K562 (cell line): ENCODE measurements around the gene SERPIND1. TPM values are rescaled to one million over a fixed set of nuclear protein-coding genes. Genes with fewer than 3 reads are reported as not detected.

ENCODE experiments used
- ATF1 ChIP-seq, 2 experiments: fragments of 450-650 bp in 1 of 2; IDR thresholded peaks; 2 replicates each; pipeline ENCODE4 v1.6.1; 2016; ENCODE audit warnings: missing compliant biosample characterization in 1 of 2, missing genetic modification characterization in 1 of 2
- ATF7 ChIP-seq: fragments of 450-650 bp; IDR thresholded peaks from 2 replicates; pipeline ENCODE4 v1.7.1; 2014; ENCODE audit warnings: mild to moderate bottlenecking, moderate library complexity
- CBX3 ChIP-seq, 2 experiments: IDR thresholded peaks; 1 replicate in 1 of 2; 2 replicates in 1 of 2; pipeline ENCODE4 v1.6.1; 2012; ENCODE audit warnings: inconsistent platforms in 2 of 2, low read length in 2 of 2, borderline replicate concordance in 1 of 2, control low read depth in 1 of 2
- CHAMP1 ChIP-seq: fragments of 450-650 bp; IDR thresholded peaks from 2 replicates; pipeline ENCODE4 v1.6.1; 2016; ENCODE audit warnings: mild to moderate bottlenecking
- CREBBP ChIP-seq: IDR thresholded peaks from one replicate; pipeline ENCODE4 v1.6.1; 2012; ENCODE audit warnings: low read depth, mild to moderate bottlenecking, control low read depth, inconsistent platforms, low read length
- EP400 ChIP-seq: fragments of 450-650 bp; IDR thresholded peaks from 2 replicates; pipeline ENCODE4 v1.6.1; 2017; ENCODE audit warnings: antibody characterized with exemption, mild to moderate bottlenecking, moderate library complexity
- GTF2A2 ChIP-seq: IDR thresholded peaks from 2 replicates; pipeline ENCODE4 v1.6.1; 2016; ENCODE audit warnings: mild to moderate bottlenecking, missing genetic modification characterization, missing compliant biosample characterization
- HDAC6 ChIP-seq: IDR thresholded peaks from 2 replicates; pipeline ENCODE4 v1.6.1; 2012; ENCODE audit warnings: low read depth, mild to moderate bottlenecking, control low read depth, inconsistent platforms, low read length, moderate library complexity
- LARP7 ChIP-seq: fragments of 450-650 bp; IDR thresholded peaks from 2 replicates; pipeline ENCODE4 v1.6.1; 2016
- NR2C2 ChIP-seq, 2 experiments: fragments of 200-800 bp in 1 of 2; sonication (Bioruptor generic) in 1 of 2; sonication (generic) in 1 of 2; formaldehyde crosslinking in 1 of 2; IDR thresholded peaks; 2 replicates each; pipeline versions ENCODE4 v1.6.1 to v1.8.0; 2016 to 2022; ENCODE audit warnings: mild to moderate bottlenecking in 1 of 2, missing compliant biosample characterization in 1 of 2, missing genetic modification characterization in 1 of 2, missing genetic modification reagents in 1 of 2
- PBX2 ChIP-seq, 2 experiments: IDR thresholded peaks in 1 of 2; conservative IDR thresholded peaks in 1 of 2; 2 replicates each; pipeline ENCODE4 v1.6.1; 2016; ENCODE audit warnings: low read depth in 2 of 2, mild to moderate bottlenecking in 1 of 2, missing compliant biosample characterization in 1 of 2, missing genetic modification characterization in 1 of 2, moderate library complexity in 1 of 2
- PPARD ChIP-seq: fragments of 250-450 bp; sonication (Bioruptor Pico); IDR thresholded peaks from 2 replicates; pipeline ENCODE4 v1.8.0; 2022; ENCODE audit warnings: inconsistent platforms, mild to moderate bottlenecking, moderate library complexity
- STAT6 ChIP-seq: sonication (generic); formaldehyde crosslinking; IDR thresholded peaks from 2 replicates; pipeline ENCODE4 v1.8.1; 2023; ENCODE audit warnings: mild to moderate bottlenecking, missing genetic modification reagents
- THAP7 ChIP-seq: fragments of 250-450 bp; sonication (Bioruptor Pico); IDR thresholded peaks from 2 replicates; pipeline ENCODE4 v1.5.0; 2021
- ZNF12 ChIP-seq: sonication (generic); formaldehyde crosslinking; IDR thresholded peaks from 2 replicates; pipeline ENCODE4 v1.4.0; 2020; ENCODE audit warnings: mild to moderate bottlenecking, missing genetic modification reagents
- ZNF655 ChIP-seq: fragments of 250-450 bp; sonication (Bioruptor Pico); IDR thresholded peaks from 2 replicates; pipeline ENCODE4 v1.5.0; 2021
- polyA plus RNA-seq, 8 experiments: library from polyadenylated mRNA; depleted of rRNA in 4 of 8; stranded (reverse) in 5 of 8; unstranded in 3 of 8; fragments of >200 nt; fragmentation: Nextera tagmentation in 2 of 8; fragmentation: Illumina TruSeq in 1 of 8; extraction: Ambion mirVana in 2 of 8; extraction: Trizol in 1 of 8; gene quantifications; 2 replicates each; pipeline versions ENCODE4 v1.2.1 to v1.2.3, GENCODE V29; 2011 to 2014; ENCODE audit warnings: inconsistent platforms in 1 of 8, missing spikeins in 1 of 8
- total RNA-seq, 7 experiments: library from RNA; depleted of rRNA in 6 of 7; stranded (reverse); fragments of >200 nt in 6 of 7; fragmentation: Illumina TruSeq in 2 of 7; extraction: Trizol in 2 of 7; gene quantifications; 2 replicates each; pipeline versions ENCODE4 v1.2.1 to v1.2.3, GENCODE V29; 2011 to 2021; ENCODE audit warnings: low replicate concordance in 1 of 7

The SERPIND1 gene
- total and polyA plus RNA-seq, 9 of the 15 experiments (the other 6 are each of a cell fraction or from before 2014, with no cell fraction given), result 0.04 to 0.11 (median 0.09) TPM; not detected in 6

GRCh38 chr22:20803696-20804324 is 29.9 kb downstream of the SERPIND1 start (continued):
- TF ChIP-seq STAT6 (CRISPR knock-in tag) (peak; percentile 93), PPARD (CRISPR knock-in tag) (no peak), ATF7 (peak; percentile 54; the same call in 1 of the 2 replicates), THAP7 (CRISPR knock-in tag) (no peak), PBX2 (CRISPR knock-in tag; IDR thresholded peaks at IDR 0.05; ENCODE audit: low read depth) (no peak), PBX2 (tag; conservative IDR thresholded peaks at IDR 0.05; ENCODE audit: low read depth) (no peak), LARP7 (no peak), NR2C2 (CRISPR knock-in tag; IDR thresholded peaks at IDR 0.05) (no peak), NR2C2 (tag; IDR thresholded peaks at IDR 0.05) (no peak), ATF1 (CRISPR knock-in tag; IDR thresholded peaks at IDR 0.05) (no peak), ATF1 (tag; IDR thresholded peaks at IDR 0.05) (0 out of 2 replicates have a peak, but pooled peaks have one; percentile 22), CBX3 (IDR thresholded peaks at IDR 0.05; ENCODE audit: borderline replicate concordance in 1 of 2, low read length in 2 of 2) (no peak), CHAMP1 (no peak), ZNF655 (CRISPR knock-in tag) (no peak), HDAC6 (no peak), GTF2A2 (tag) (no peak), CREBBP (no peak), ZNF12 (peak; percentile 79; the same call in 1 of the 2 replicates), EP400 (no peak)
